Liver (tissue), 3 donors: Measurements from ENCODE around the gene TNS1.

Source experiments
- CTCF ChIP-seq: fragments of 150-350 bp; IDR thresholded peaks from 2 replicates; pipeline ENCODE4 v1.5.1; 2017; ENCODE audit warnings: improper control_type of control experiment, low read depth, low read length; ENCODE audit not compliant: missing input control
- GABPA ChIP-seq, 2 donors: IDR thresholded peaks in 1 of 2; conservative IDR thresholded peaks in 1 of 2; 2 replicates each; pipeline ENCODE4 v1.6.1; 2016; ENCODE audit warnings: antibody characterized with exemption in 2 of 2, mild to moderate bottlenecking in 1 of 2, moderate library complexity in 1 of 2
- TAF1 ChIP-seq: conservative IDR thresholded peaks from 2 replicates; pipeline ENCODE4 v1.6.1; 2016; ENCODE audit warnings: antibody characterized with exemption, mild to moderate bottlenecking
- donor health status: healthy.
- donor health status: healthy.

- TF ChIP-seq CTCF (no peak), TAF1 (no peak), GABPA (IDR thresholded peaks at IDR 0.05 in 1 of 2, conservative IDR thresholded peaks at IDR 0.05 in 1 of 2) (no peak)
Measured at GRCh38 chr2:217945530-217945929, 57.3 kb downstream of the TNS1 start.
